T-helper 1 cell treated with Interleukin-12 subunit alpha and Interleukin-12 subunit beta and Interleukin-4 antibody, amounts not matched to agents 30 ng/mL and 1 ng/mL, for 36 hours (primary cell): ENCODE measurements around the gene LHX3. TPM values are rescaled to one million over a fixed set of nuclear protein-coding genes. Genes with fewer than 3 reads are reported as not detected.

Source experiments
- total RNA-seq: library from RNA; stranded (reverse); gene quantifications from 2 replicates; pipeline ENCODE4 v1.2.3, GENCODE V29; 2022

LHX3 gene
- total RNA-seq, 1 donor from 2014 or later, result not detected

Other genes with a start within 250 kb of the LHX3 start
- gene UBAC1, start 243.8 kb downstream of the LHX3 start, total RNA-seq, result 33.4 and 35.9 TPM in 2 replicates
- 3.5 and 3.7 TPM in 2 replicates for gene NACC2, start 109.8 kb downstream of the LHX3 start, total RNA-seq
- gene TMEM250, start 86.3 kb downstream of the LHX3 start, total RNA-seq, result 50.0 and 52.5 TPM in 2 replicates
- 16.0 and 16.3 TPM in 2 replicates for gene QSOX2, start 40.7 kb upstream of the LHX3 start, total RNA-seq
- not detected in 2 replicates for gene CCDC187, start 99.0 kb upstream of the LHX3 start, total RNA-seq
- gene GPSM1, start 122.4 kb upstream of the LHX3 start, total RNA-seq, result 5.9 and 6.1 TPM in 2 replicates
- 17.2 and 18.3 TPM in 2 replicates for gene DNLZ, start 158.6 kb upstream of the LHX3 start, total RNA-seq
- gene CARD9, start 168.5 kb upstream of the LHX3 start, total RNA-seq, result 1.3 and 1.6 TPM in 2 replicates
- gene SNAPC4, start 195.0 kb upstream of the LHX3 start, total RNA-seq, result 16.0 and 16.2 TPM in 2 replicates
- gene ENTR1, start 205.5 kb upstream of the LHX3 start, total RNA-seq, result 42.7 and 45.4 TPM in 2 replicates
- gene PMPCA, start 205.5 kb upstream of the LHX3 start, total RNA-seq, result 52.5 and 54.5 TPM in 2 replicates
- 23.2 and 23.8 TPM in 2 replicates for gene INPP5E, start 234.7 kb upstream of the LHX3 start, total RNA-seq